ENCODE data around the gene MAT1A. TPM values are rescaled to one million over a fixed set of nuclear protein-coding genes. Genes with fewer than 3 reads are reported as not detected.

MAT1A gene
- total and polyA plus RNA-seq, 2 experiments from 2014 or later: 38.3 to 62.1 TPM

DNA sequence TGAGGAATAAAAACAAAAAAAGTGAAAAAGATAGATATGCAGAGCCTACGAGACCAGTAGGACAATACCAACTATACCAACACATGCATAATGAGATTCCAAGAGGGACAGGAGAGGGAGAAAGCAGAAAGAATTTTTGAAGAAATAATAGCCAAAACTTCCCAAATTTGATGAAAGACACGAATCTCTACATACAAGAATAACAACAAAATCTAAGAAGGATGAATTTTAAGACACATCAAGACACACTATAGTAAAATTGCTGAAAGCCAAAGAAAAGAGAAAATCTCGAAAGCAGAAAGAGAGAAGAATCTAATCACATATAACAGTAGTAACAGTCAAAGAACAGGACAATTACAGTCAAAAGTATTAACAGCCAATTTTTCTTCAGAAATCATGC is 7.5 kb upstream of the MAT1A start:
- no peaks in the 10 kb centered on the region for H3K9me3 ChIP-seq (ENCODE audit: low read depth)
- H3K4me3 ChIP-seq: no peak overlapping the region
- no peak for DNase-seq (ENCODE audit: low spot score)
- no peak overlapping the region for H3K4me2 ChIP-seq
- H3K36me3 ChIP-seq (replicated peaks; ENCODE audit: insufficient read depth, low read depth): no peaks in the 10 kb centered on the region
- no peaks in the 10 kb centered on the region for H3K79me2 ChIP-seq
- H2AFZ ChIP-seq: no peak overlapping the region
- H3K27ac ChIP-seq: no peak overlapping the region
- H4K20me1 ChIP-seq (ENCODE audit: insufficient read depth, poor library complexity, severe bottlenecking): no peaks in the 10 kb centered on the region
- H3K4me1 ChIP-seq (ENCODE audit: insufficient read depth): no peaks in the 10 kb centered on the region
- no peaks in the 10 kb centered on the region for H3K27me3 ChIP-seq
- WGBS (ENCODE audit: low lambda C conversion rate, missing lambda C conversion rate): 91% methylated on average over 3 of the region's 3 CpGs
- TF ChIP-seq EZH2 (IDR thresholded peaks at IDR 0.05; ENCODE audit: borderline replicate concordance) (no peak), CTCF (IDR thresholded peaks at IDR 0.05; ENCODE audit: poor library complexity) (no peak), EZH2phosphoT487 (IDR thresholded peaks at IDR 0.05; ENCODE audit: low read depth, severe bottlenecking, unreplicated experiment) (no peak)
- no peaks in the 10 kb centered on the region for H3K9me2 ChIP-seq (replicated peaks; ENCODE audit: insufficient read depth)

DNA sequence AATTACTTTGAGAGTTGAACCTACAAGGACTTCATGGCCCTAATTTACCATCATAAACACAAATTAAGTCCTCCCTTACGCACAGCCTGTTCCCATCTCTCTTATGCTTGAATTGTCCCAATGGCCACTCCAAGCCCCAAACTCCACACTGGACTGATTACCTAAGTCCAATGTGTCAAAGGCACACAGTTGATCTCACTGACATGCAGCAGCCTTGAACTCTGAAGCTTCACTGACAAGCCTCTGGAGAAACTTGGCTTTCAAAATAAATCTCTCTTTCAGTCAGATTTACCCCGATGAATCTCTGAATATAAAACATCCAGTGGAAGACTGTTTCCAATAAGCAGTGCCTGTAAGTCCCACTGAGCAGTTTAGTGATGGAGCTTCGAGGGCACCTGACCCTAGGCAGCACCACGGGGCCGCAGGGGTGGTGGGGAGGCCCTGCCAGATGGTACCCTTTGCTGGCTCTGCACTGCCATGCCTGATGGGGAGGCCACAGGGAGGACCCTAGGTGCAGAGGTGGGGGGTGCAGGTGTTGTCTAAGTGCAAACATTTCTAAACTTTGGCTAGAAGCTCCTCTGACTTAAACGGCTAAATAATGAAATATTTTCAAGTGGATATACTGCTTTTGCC is 3.3 kb upstream of the MAT1A start:
- no peak overlapping the region for H3K4me2 ChIP-seq
- 88% methylated on average over 6 of the region's 6 CpGs for WGBS (ENCODE audit: low lambda C conversion rate, missing lambda C conversion rate)
- DNase-seq (ENCODE audit: low spot score): peak; percentile 2
- peaks cover 5% of the 10 kb centered on the region for H3K4me1 ChIP-seq (ENCODE audit: insufficient read depth)
- TF ChIP-seq EZH2phosphoT487 (IDR thresholded peaks at IDR 0.05; ENCODE audit: low read depth, severe bottlenecking, unreplicated experiment): no peak
- TF ChIP-seq EZH2 (IDR thresholded peaks at IDR 0.05; ENCODE audit: borderline replicate concordance): no peak
- TF ChIP-seq CTCF (IDR thresholded peaks at IDR 0.05; ENCODE audit: poor library complexity): no peak
- H3K27me3 ChIP-seq: no peaks in the 10 kb centered on the region
- no peak overlapping the region for H3K27ac ChIP-seq
- no peaks in the 10 kb centered on the region for H3K9me2 ChIP-seq (replicated peaks; ENCODE audit: insufficient read depth)
- no peaks in the 10 kb centered on the region for H3K79me2 ChIP-seq
- H3K4me3 ChIP-seq: no peak overlapping the region
- H4K20me1 ChIP-seq (ENCODE audit: insufficient read depth, poor library complexity, severe bottlenecking): no peaks in the 10 kb centered on the region
- no peak overlapping the region for H2AFZ ChIP-seq
- no peaks in the 10 kb centered on the region for H3K9me3 ChIP-seq (ENCODE audit: low read depth)
- H3K36me3 ChIP-seq (replicated peaks; ENCODE audit: insufficient read depth, low read depth): no peaks in the 10 kb centered on the region

- Histone ChIP-seq H3K79me2 (no peaks in the 10 kb centered on the region), H3K4me2 (peak overlapping the region; percentile 45), H3K27me3 (no peaks in the 10 kb centered on the region), H3K9me2 (replicated peaks; ENCODE audit: insufficient read depth) (no peaks in the 10 kb centered on the region), H3K4me3 (no peak overlapping the region), H3K27ac (peak overlapping the region; percentile 79), H3K36me3 (replicated peaks; ENCODE audit: insufficient read depth, low read depth) (no peaks in the 10 kb centered on the region), H4K20me1 (ENCODE audit: insufficient read depth, poor library complexity, severe bottlenecking) (no peaks in the 10 kb centered on the region), H3K4me1 (ENCODE audit: insufficient read depth) (peaks cover 5% of the 10 kb centered on the region), H3K9me3 (ENCODE audit: low read depth) (no peaks in the 10 kb centered on the region), H2AFZ (no peak overlapping the region)
- DNase-seq (ENCODE audit: low spot score): peak; percentile 8
- no peak for TF ChIP-seq EZH2phosphoT487 (IDR thresholded peaks at IDR 0.05; ENCODE audit: low read depth, severe bottlenecking, unreplicated experiment)
- TF ChIP-seq CTCF (IDR thresholded peaks at IDR 0.05; ENCODE audit: poor library complexity): no peak
- no peak for TF ChIP-seq EZH2 (IDR thresholded peaks at IDR 0.05; ENCODE audit: borderline replicate concordance)
- 58% methylated on average over 4 of the region's 4 CpGs for WGBS (ENCODE audit: low lambda C conversion rate, missing lambda C conversion rate)
Measured at GRCh38 chr10:80290474-80291220, 1.2 kb upstream of the MAT1A start.

Data from hepatocyte (in vitro differentiated cells).